Spleen (tissue), 11 donors: ENCODE measurements around the gene CRYBG1. TPM values are rescaled to one million over a fixed set of nuclear protein-coding genes. Genes with fewer than 3 reads are reported as not detected.

ENCODE experiments used
- DNase-seq: peaks from one replicate; pipeline ENCODE4 v3.0.0-alpha.2; 2020
- H3K27ac ChIP-seq, 8 donors: fragments of 200-600 bp; sonication (generic) in 7 of 8; 1 replicate in 4 of 8; 2 replicates in 4 of 8; pipeline versions ENCODE4 v1.5.0 to v1.8.0; 2016 to 2021; ENCODE audit warnings: inconsistent platforms in 4 of 8, mild to moderate bottlenecking in 4 of 8, moderate library complexity in 1 of 8
- H3K27me3 ChIP-seq, 7 donors: fragments of 200-600 bp; sonication (generic) in 6 of 7; replicated peaks in 1 of 7; 1 replicate in 4 of 7; 2 replicates in 3 of 7; pipeline versions ENCODE4 v1.5.0 to v1.8.0; 2016 to 2021; ENCODE audit warnings: inconsistent platforms in 3 of 7, mild to moderate bottlenecking in 1 of 7
- H3K36me3 ChIP-seq, 6 donors: fragments of 200-600 bp; sonication (generic) in 5 of 6; 1 replicate in 4 of 6; 2 replicates in 2 of 6; pipeline versions ENCODE4 v1.5.0 to v1.8.0; 2016 to 2021; ENCODE audit warnings: inconsistent platforms in 2 of 6
- H3K4me1 ChIP-seq, 6 donors: fragments of 200-600 bp; sonication (generic) in 5 of 6; 1 replicate in 3 of 6; 2 replicates in 3 of 6; pipeline versions ENCODE4 v1.5.0 to v1.8.0; 2016 to 2021; ENCODE audit warnings: inconsistent platforms in 3 of 6
- H3K4me3 ChIP-seq, 8 donors: fragments of 200-600 bp; sonication (generic) in 7 of 8; 1 replicate in 4 of 8; 2 replicates in 4 of 8; pipeline versions ENCODE4 v1.5.0 to v1.8.0; 2016 to 2021; ENCODE audit warnings: inconsistent platforms in 4 of 8, mild to moderate bottlenecking in 4 of 8, moderate library complexity in 2 of 8
- H3K9me3 ChIP-seq, 8 donors: fragments of 200-600 bp; sonication (generic) in 7 of 8; 1 replicate in 4 of 8; 2 replicates in 4 of 8; pipeline versions ENCODE4 v1.5.0 to v1.8.0; 2016 to 2021; ENCODE audit warnings: inconsistent platforms in 4 of 8
- POLR2A ChIP-seq, 3 donors: fragments of 450-650 bp; IDR thresholded peaks; one replicate each; pipeline ENCODE4 v1.5.1; 2017; ENCODE audit warnings: antibody characterized with exemption in 3 of 3, mild to moderate bottlenecking in 1 of 3
- POLR2AphosphoS5 ChIP-seq, 3 donors: sonication (generic); formaldehyde crosslinking; IDR thresholded peaks; one replicate each; pipeline ENCODE4 v1.5.1; 2017; ENCODE audit warnings: antibody characterized with exemption in 3 of 3
- WGBS, 5 donors: extraction: QIAGEN DNeasy Blood & Tissue Kit in 3 of 5; methylation state at CpG; one replicate each; pipeline versions ENCODE4 v1.1.5 to v1.1.7; 2013 to 2018; 5-methylcytosine and 5-hydroxymethylcytosine counted together
- intact Hi-C: fragments of 100-400 bp; cut with DNase I; formaldehyde crosslinking; loops from one replicate; pipeline ENCODE4 v1.15.0; 2023; ENCODE audit warnings: low total_unique reads
- polyA plus RNA-seq, 3 donors: library from polyadenylated mRNA; stranded (reverse); fragments of 200-250 nt; gene quantifications; one replicate each; pipeline ENCODE4 v1.2.1, GENCODE V29; 2013
- total RNA-seq, 7 donors: library from RNA; depleted of rRNA in 3 of 7; stranded (reverse); fragments of >200 nt in 3 of 7; fragmentation: NEBNext Ultra II Directional in 4 of 7; extraction: Animal tissue kit (Norgen Biotek cat#: 25700) in 4 of 7; gene quantifications; one replicate each; pipeline versions ENCODE4 v1.1.0 to v1.2.1, GENCODE V29; 2016 to 2021
- TF ChIP-seq, protein P1 (sequence below), 11 experiments: fragments of 200-600 bp in 7 of 11; fragments of 450-650 bp in 4 of 11; sonication (generic) in 4 of 11; IDR thresholded peaks in 8 of 11; conservative IDR thresholded peaks in 3 of 11; 1 replicate in 7 of 11; 2 replicates in 4 of 11; pipeline versions ENCODE4 v1.4.0 to v1.8.0; 2016 to 2021; ENCODE audit warnings: antibody characterized with exemption in 11 of 11, inconsistent platforms in 4 of 11, mild to moderate bottlenecking in 1 of 11
- donor health status: healthy with polysubstance abuse.
- donor health status: DM: no; HTN: no; CAD: no; lungs with moderate emphysema.
- donor health status: DM: no; HTN: no; CAD: no.
- donor health status: Bipolar disorder and iron deficiency.
- donor health status: healthy.
- donor health status: DM: no; HTN: no; CAD: no.
- donor health status: DM: yes; HTN: yes; CAD: no.

The CRYBG1 gene
- total and polyA plus RNA-seq, 10 donors: 5.6 to 39.1 (median 28.1) TPM

GRCh38 chr6:106537662-106538061, 177.1 kb downstream of the CRYBG1 start:
- H3K27ac ChIP-seq: peak overlapping the region in 6 of 8 donors; percentile 20 to 76 (median 57)
- no peaks in the 10 kb centered on the region for H3K9me3 ChIP-seq
- intact Hi-C loops: no loop called here
- peaks cover 0 to 77% (median 35%) of the 10 kb centered on the region in 6 donors for H3K4me1 ChIP-seq
- peaks cover 0 to 77% (median 13%) of the 10 kb centered on the region in 6 donors for H3K36me3 ChIP-seq
- H3K4me3 ChIP-seq: no peak overlapping the region
- TF ChIP-seq POLR2A (IDR thresholded peaks at IDR 0.05) (no peak), POLR2AphosphoS5 (IDR thresholded peaks at IDR 0.05) (no peak)
- TF ChIP-seq, protein P1, sequence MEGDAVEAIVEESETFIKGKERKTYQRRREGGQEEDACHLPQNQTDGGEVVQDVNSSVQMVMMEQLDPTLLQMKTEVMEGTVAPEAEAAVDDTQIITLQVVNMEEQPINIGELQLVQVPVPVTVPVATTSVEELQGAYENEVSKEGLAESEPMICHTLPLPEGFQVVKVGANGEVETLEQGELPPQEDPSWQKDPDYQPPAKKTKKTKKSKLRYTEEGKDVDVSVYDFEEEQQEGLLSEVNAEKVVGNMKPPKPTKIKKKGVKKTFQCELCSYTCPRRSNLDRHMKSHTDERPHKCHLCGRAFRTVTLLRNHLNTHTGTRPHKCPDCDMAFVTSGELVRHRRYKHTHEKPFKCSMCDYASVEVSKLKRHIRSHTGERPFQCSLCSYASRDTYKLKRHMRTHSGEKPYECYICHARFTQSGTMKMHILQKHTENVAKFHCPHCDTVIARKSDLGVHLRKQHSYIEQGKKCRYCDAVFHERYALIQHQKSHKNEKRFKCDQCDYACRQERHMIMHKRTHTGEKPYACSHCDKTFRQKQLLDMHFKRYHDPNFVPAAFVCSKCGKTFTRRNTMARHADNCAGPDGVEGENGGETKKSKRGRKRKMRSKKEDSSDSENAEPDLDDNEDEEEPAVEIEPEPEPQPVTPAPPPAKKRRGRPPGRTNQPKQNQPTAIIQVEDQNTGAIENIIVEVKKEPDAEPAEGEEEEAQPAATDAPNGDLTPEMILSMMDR (IDR thresholded peaks at IDR 0.05 in 8 of 11, conservative IDR thresholded peaks at IDR 0.05 in 3 of 11): no peak
- DNase-seq: no peak
- no peaks in the 10 kb centered on the region for H3K27me3 ChIP-seq
- WGBS, 5 donors: 64 to 80% (median 77%) methylated on average over 8 of the region's 8 CpGs

GRCh38 chr6:106538145-106538544, 177.6 kb downstream of the CRYBG1 start:
- no peak for DNase-seq
- H3K4me1 ChIP-seq: peaks cover 0 to 72% (median 35%) of the 10 kb centered on the region in 6 donors
- intact Hi-C loops: no loop called here
- H3K4me3 ChIP-seq: no peak overlapping the region
- H3K9me3 ChIP-seq: no peaks in the 10 kb centered on the region
- TF ChIP-seq POLR2AphosphoS5 (IDR thresholded peaks at IDR 0.05) (no peak), POLR2A (IDR thresholded peaks at IDR 0.05) (no peak)
- TF ChIP-seq, protein P1 (IDR thresholded peaks at IDR 0.05 in 8 of 11, conservative IDR thresholded peaks at IDR 0.05 in 3 of 11): no peak
- peak overlapping the region in 6 of 8 donors; percentile 27 to 76 (median 57) for H3K27ac ChIP-seq
- H3K27me3 ChIP-seq: no peaks in the 10 kb centered on the region
- WGBS, 5 donors: 21 to 44% (median 39%) methylated on average over 1 of the region's 1 CpG
- peaks cover 0 to 76% (median 12%) of the 10 kb centered on the region in 6 donors for H3K36me3 ChIP-seq

GRCh38 chr6:106539936-106540335, 179.4 kb downstream of the CRYBG1 start:
- 52 to 80% (median 71%) methylated on average over 9 of the region's 9 CpGs for WGBS, 5 donors
- H3K4me3 ChIP-seq: no peak overlapping the region
- H3K27ac ChIP-seq: peak overlapping the region in 3 of 8 donors; percentile 25 to 45 (median 44)
- intact Hi-C loops: no loop called here
- peaks cover 0 to 76% (median 23%) of the 10 kb centered on the region in 6 donors for H3K36me3 ChIP-seq
- no peaks in the 10 kb centered on the region for H3K27me3 ChIP-seq
- TF ChIP-seq, protein P1 (IDR thresholded peaks at IDR 0.05 in 8 of 11, conservative IDR thresholded peaks at IDR 0.05 in 3 of 11): no peak
- peak in 1 of 3 donors; percentile 30 for TF ChIP-seq POLR2AphosphoS5 (IDR thresholded peaks at IDR 0.05)
- no peak for TF ChIP-seq POLR2A (IDR thresholded peaks at IDR 0.05)
- H3K4me1 ChIP-seq: peaks cover 0 to 54% (median 31%) of the 10 kb centered on the region in 6 donors
- no peaks in the 10 kb centered on the region for H3K9me3 ChIP-seq
- no peak for DNase-seq

DNA sequence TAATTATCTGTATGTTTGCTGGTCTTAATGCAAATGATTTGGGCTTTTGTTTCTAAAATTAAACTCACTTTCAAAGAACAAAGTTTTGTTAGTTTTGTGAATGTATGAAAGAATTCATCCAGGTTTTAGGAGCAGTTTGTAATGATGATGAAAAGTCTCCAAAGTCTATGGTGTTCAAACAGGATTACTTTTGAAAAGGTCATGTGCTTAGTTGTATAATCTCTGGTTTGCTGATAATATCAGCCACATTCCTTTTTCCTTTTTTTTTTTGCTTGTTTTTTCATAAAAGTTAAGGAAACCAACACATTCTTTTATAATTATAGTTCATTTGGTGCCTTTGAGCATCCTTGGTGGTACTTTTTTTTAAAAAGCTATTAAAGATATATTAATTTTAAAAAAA, 179.9 kb downstream of the CRYBG1 start:
- H3K36me3 ChIP-seq: peaks cover 0 to 76% (median 23%) of the 10 kb centered on the region in 6 donors
- DNase-seq: no peak
- H3K4me3 ChIP-seq: no peak overlapping the region
- peaks cover 0 to 54% (median 30%) of the 10 kb centered on the region in 6 donors for H3K4me1 ChIP-seq
- H3K27ac ChIP-seq: peak overlapping the region in 3 of 8 donors; percentile 25 to 45 (median 44)
- H3K27me3 ChIP-seq: no peaks in the 10 kb centered on the region
- H3K9me3 ChIP-seq: no peaks in the 10 kb centered on the region
- TF ChIP-seq, protein P1 (IDR thresholded peaks at IDR 0.05 in 8 of 11, conservative IDR thresholded peaks at IDR 0.05 in 3 of 11): no peak
- no peak for TF ChIP-seq POLR2AphosphoS5 (IDR thresholded peaks at IDR 0.05)
- TF ChIP-seq POLR2A (IDR thresholded peaks at IDR 0.05): no peak
- intact Hi-C loops: no loop called here
